HG03342 (cell line): ENCODE measurements around the gene EME1.
"Not testable (repeated sequence)": the region's sequence is repeated elsewhere in the genome, so short reads cannot be mapped to it uniquely, and the experiment has no call there.

Experiments
- ATAC-seq: cut with Tn5 transposase; IDR thresholded peaks from one replicate; pipeline ENCODE4 v1.9.1; 2021; ENCODE audit warnings: mild to moderate bottlenecking, moderate library complexity; ENCODE audit not compliant: unreplicated experiment

The EME1 gene, protein sequence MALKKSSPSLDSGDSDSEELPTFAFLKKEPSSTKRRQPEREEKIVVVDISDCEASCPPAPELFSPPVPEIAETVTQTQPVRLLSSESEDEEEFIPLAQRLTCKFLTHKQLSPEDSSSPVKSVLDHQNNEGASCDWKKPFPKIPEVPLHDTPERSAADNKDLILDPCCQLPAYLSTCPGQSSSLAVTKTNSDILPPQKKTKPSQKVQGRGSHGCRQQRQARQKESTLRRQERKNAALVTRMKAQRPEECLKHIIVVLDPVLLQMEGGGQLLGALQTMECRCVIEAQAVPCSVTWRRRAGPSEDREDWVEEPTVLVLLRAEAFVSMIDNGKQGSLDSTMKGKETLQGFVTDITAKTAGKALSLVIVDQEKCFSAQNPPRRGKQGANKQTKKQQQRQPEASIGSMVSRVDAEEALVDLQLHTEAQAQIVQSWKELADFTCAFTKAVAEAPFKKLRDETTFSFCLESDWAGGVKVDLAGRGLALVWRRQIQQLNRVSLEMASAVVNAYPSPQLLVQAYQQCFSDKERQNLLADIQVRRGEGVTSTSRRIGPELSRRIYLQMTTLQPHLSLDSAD

DNA sequence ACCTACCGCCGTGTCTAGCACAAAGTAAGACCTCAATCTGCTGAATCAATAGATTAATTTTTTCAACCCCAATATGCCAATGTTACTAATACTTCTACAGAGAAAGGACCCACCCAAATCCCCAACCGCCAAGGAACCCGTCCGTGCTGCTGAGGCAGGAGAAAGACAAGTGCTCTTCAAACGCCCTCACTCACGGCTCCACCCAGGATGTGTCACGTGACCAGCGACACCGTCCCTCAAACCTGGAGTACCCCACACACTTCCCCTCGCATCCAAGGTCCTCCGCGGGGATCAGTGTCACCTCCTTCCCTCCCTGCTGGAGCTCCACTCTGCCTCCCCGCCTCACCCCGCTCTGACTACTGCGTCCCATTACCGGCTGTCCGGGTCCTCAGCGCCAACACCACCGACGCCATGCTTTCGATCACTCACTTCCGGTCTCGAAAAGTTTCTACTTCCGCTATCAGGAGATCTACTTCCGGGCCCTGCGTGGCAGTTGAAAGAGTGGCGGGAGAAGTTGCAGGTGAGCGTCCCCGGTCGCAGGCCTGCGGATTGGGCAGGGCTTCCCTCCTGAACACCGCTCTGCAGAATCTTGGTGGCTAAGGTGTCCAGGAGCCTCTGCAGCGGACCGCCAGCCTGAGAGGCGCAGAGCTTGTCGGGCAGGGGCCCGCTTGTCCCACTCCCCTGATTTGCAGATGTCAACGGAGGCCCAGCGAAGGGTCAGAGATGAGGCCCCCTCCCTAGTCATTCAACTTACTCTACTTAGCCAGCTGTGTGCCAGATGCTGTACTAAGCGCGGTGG is at the start of gene EME1, which contains the start of gene MRPL27:
Gene EME1, plus strand, starts transcription at position 472 of the 799 bp plus-strand sequence. CDS start 1,980 bp downstream, outside the sequence.
Gene MRPL27, minus strand, starts transcription at position 427 of the 799 bp plus-strand sequence. Its CDS starts 14 bp downstream, at position 413.
- ATAC-seq: peak; percentile 89

DNA sequence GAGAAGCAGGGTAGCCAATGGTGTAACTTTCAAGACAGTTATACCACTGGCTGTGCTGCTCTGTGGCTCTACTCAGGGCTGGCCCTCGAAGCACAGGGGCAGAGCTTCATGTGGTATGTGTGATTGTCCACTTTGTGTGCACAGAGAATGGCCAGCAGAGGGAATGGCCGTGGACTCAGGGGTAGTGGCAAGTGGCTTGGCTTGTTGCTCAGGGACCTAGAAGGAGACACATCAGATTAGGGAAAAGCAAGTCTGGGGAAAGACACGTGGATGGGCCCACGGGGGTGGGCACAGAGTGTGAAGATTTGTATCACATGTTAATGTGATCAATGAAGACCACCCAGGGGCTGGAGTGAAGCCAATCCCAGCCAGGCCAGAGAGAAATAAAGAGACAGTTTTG is 47.1 kb upstream of the EME1 start:
- ATAC-seq: no peak

DNA sequence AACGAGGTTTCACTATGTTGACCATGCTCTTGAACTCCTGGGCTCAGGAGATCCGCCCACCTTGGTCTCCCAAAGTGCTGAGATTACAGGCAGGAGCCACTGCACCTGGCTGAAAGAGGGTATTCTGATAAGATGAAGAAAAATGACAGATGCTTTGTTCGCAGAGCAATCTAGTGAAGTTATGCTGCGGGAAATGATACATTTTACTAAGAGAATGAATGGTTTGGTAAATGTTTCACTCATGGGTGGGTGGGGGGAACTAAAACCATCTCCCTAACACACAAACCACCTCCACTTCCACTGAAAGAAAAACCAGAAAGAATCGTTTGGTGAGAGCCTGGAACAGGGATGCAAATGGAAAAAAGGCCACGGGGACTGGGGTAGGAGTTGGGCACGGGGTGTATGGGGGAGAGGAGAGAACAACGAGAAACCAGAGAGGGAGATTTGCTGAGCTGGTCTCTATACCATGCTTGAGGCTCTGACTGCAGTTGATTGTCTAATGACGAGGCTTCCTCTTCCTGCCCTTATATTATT is 46.1 kb upstream of the EME1 start:
- ATAC-seq: no peak

DNA sequence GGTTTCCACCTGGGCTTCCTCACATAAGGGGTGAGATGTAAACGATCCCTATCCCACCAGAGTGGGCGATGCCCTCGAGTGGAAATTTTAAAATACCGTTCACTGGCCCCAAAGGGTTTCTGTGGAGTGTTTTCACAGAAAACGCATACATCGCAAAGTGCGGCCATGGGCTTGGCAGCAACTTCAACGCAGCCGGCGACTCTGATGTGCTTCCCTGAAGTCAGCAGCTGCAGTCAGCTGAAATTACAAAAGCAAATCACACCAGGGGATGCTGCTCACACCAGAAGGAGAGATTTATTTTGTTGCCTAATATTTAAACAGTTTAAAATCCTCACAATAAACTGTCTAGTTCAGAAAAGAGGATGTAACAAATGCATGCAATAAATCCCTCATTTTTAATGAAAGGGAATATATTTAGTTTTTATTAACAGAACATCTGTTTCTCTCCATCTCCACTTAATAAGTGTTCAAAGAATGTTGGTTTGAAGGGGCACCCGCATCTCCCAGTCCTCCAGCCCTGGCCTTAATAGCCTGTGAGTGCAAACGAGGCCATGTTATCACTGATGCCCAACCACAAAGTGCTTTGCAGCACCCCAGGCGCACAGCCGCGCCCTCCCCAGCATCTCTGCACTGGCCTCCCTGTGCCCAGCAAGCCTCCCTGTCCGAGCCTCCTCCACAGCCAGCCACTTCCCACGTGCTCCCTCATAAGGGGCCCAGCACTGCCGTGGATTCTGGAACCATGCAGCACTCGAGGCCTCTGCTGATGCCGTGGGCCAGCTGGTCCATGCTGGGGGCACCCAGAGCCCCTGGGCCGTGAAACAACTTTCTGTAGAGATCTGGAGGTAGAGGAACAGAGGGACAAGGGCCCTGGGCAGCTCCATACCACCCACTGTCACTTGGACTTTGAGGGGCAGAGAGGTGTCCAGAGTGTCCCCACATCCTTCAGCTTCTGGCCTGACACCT is 44.4 kb upstream of the EME1 start:
- ATAC-seq: no peak

DNA sequence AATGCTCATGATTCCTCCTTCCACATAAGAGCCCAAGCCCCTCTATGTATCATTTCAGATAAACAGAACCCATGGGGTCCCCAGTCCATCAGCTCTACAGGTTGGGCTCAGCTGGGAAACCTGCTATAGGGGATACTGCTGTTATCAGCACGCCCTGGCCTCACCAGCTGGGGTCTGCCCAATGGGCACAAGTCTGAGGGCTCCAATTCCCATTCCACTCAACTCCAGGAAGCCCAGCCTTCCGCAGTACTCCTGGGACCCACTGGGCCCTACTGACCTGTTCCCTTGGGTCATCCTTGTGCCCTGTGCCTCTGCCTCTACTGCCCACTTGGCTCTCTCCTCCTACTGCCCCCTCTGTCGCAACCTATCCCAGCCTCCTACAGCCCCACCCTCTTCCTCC is 43.3 kb upstream of the EME1 start:
- ATAC-seq: no peak

DNA sequence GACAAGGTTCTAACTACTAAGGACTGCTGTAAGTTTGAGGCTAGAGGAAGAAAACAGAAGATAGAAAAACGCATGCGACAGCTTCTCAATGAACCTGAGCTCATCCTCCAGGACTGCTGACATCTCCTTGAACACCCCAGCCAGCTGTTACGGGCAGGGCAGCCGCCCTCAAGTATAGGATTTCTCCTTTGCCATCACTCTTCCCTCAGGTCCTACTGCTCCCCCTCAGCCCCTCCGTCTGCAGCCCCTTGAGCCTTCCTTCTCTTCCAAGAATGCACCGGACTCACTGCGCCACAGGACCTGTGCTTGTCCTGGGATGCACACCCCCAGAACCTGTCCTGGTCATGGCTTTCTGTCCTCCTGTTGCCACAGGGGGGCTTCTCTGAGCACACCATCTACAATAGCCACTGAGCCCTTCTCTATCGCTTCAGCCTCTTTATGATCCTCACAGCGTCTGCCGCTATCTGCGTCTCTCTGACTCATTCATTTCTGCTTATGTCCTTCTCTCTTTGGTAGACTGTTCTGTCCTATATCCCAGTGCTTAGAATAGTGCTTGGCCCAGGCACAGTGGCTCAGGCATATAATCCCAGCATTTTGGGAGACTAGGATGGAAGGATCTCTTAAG is 42.8 kb upstream of the EME1 start:
- no peak for ATAC-seq

DNA sequence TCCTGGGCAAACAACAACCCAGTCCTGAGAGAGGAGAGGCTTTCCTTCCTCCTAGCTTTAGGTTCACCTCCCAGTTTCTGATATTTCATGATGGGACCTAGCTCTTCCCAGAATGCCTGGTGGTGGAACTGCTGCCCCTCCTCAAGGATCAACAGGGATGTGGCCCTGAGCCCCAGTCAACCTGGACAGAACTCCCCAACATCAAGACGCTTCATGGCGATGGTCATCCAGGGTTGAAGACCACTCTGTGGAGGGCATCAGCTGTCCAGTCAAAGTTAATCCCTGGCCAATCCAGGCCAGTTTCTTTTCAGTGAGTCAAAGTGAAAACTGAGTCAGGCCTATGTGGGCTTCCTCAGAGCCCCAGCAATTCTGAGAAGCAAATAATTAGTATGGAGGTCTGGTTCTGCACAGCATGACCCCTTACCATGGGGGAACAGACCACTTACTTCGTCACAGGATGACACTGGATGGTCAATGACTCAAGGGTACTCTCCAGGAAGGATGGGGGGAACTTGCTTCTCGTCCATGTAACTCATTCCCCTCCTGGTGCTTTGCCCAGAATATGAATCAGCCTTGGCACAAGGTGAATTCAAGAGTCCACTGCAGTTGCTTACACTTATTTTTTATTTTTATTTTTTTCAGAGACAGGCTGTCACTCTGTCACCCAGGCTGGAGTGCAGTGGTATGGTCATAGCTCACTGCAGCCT is 41.8 kb upstream of the EME1 start:
- no peak for ATAC-seq

DNA sequence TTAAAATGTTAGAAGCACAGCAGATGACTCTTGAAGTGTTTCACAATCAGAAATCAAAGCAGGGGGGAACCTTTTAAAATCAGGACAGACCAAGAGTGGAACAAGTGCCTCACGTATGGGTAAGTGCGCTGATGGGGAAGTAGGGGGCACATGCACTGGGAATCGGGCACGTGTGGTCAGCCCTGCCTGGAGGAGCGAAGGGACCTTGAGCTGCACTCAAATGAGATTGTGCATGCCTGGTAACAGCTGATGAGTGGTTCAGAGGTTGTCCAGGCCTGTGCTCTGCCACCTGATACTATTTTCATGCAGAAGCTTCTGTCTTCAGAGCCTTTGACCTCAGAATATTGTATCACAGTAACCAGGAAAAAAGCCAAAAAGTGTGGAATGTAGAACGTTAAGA is 40.8 kb upstream of the EME1 start:
- ATAC-seq: no peak

DNA sequence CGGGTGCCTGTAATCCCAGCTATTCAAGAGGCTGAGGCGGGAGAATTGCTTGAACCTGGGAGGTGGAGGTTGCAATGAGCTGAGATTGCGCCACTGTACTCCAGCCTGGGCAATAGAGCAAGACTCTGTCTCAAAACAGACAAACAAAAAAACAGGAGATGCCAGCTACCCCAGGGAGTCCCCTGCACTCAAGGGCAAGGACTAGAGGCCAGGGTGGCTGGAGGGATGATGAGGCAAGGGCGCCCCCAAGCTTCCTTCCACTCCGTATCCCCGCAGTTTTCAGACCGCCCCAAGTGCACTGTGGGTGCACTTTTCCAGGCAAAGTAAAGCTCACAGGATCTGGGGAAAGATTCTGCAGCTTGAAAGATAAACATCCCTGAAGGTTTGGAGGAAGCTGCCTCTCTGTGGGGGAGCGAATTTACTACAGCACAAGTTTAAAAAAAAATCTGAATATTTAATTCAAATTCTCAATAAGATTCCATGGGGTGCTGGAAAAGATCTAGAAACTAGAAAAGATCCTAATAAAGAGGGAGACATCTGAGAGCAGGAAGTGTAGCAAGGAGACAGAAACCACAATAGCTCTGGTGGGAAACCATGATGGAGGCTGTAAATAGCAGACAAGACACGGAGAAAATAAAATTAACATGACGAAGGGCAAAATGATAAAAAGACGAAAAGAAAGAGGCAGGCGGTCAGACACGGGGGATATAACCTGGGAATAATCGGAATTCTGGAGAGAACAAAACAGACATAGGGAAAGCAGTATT is 39.6 kb upstream of the EME1 start:
- not testable (repeated sequence) for ATAC-seq

DNA sequence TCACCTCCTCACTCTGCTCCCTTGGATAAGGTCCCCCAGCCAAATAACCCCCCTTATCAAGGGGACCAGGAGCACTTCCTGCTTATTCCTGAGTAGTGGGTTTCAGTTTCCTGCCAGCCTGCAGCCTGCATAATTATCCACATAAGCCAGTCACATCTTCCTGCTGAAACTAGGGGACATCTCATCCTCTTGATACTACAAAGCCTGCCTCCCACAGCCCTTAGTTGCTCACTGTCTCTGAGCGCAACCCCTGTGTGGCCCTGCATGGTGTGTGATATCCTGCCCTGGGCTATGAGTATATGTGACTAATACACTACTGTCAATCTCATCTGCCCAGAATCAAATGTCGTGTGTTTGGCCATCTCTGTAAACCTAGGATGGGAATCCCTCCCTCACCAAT is 35.1 kb upstream of the EME1 start:
- no peak for ATAC-seq

DNA sequence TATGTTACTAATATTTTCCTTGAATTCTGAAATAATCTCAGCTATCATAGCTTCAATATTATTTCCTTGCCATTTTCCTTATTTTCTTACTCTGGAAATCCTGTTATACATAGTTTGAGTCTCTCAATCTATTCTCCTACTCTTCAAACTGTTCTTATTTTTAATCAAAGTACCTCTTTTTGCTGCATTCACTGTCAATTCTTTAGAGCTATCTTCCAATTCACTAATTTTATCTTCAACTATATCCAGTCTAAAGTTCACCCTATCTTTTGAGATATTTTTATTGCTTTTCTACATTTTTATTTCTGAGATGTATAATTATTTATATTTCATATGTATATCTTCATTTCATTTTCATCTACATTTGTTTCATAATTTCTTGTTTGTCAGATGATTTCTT is 34.4 kb upstream of the EME1 start:
- ATAC-seq: no peak

DNA sequence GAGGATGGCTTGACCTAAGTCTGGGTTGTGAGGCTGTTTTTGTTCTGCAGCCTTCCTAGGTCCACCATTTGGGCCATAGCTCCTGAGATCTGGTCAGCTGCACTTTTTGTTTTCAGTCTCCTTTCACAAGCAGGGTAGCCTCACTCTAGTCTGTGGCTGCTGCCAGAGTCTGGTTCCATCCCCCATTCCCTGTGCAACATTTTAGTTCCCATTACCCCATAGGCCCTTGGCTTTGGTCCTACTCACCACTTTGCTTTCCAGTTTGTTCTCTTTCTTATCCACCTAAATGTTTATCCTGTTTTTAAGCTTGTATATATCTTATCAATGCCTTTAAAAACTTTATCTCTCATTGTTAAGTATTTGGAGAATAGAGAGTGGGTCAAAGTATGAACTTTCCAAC is 33.6 kb upstream of the EME1 start:
- no peak for ATAC-seq

DNA sequence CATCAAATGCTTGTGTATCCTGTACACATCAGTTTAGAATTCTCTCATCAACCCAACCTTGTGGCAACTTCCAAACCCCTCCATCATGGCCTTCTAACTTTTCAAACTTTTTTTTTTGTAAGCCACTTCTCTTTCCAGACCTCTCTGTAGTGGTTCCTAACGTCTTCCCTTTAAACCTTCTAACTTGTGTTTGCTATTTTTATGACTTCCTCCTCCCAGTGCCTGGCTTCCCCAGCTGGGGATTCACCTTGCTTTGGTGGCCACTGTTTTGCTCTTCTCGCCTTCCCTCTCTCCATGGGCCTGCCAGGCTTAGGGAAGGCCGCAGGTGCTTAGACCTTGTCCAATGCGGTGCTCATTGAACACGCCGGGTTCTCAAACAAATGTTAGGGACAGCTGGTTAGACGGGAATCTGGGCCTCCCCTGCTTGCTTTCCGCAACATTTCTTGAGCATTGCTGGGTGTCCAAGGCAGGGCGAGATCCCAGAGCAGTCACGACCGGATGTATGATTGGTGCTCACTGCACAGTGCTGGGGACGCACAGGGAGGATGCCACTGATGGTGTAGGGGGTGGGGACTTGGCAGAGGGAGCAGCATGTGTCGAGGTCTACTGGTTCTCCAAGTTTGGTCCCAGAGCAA is 28.2 kb upstream of the EME1 start:
- ATAC-seq: no peak

DNA sequence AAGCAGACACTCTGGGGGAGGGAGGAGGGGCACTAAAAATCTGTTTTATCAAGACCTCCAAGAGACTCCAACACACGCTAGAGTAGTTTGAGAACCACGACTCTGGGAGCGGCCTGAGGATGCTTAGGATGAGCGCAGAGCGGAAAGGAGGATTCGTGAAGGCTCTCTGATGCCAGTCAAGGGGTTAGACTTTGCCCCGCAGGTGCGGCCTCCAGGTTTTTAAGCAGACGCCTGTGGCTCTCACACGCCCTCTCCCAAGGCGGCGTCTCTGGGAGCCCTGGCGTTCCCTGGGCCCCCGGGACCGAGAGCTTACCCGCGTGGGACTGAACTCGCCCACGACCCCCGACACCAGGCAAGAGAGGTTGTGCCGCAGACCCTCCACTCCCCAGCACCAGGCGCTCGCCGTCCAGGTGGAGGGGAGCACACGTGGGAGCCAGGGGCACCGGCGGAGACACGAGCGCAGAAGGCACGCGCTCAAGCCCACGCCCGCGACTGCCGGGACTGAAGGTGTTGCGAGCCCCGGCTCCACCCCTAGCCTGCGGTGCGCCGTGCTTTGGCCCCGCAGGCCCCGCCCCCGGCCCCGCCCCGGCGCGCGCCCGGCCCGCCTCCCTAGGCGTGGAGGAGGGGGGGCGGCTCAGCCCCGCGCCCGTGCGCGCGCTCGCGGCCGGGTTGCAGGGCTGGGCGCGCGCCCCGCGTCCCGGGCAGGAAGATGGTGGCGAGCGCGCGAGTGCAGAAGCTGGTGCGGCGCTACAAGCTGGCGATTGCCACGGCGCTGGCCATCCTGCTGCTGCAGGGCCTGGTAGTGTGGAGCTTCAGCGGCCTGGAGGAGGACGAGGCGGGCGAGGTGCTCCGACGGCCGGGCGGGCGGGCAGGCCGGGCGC is 27.4 kb upstream of the EME1 start, which contains the start of gene XYLT2:
Gene XYLT2, plus strand, starts transcription at position 695 of the 881 bp plus-strand sequence. Its CDS starts 15 bp downstream, at position 710.
- peak; percentile 71 for ATAC-seq

DNA sequence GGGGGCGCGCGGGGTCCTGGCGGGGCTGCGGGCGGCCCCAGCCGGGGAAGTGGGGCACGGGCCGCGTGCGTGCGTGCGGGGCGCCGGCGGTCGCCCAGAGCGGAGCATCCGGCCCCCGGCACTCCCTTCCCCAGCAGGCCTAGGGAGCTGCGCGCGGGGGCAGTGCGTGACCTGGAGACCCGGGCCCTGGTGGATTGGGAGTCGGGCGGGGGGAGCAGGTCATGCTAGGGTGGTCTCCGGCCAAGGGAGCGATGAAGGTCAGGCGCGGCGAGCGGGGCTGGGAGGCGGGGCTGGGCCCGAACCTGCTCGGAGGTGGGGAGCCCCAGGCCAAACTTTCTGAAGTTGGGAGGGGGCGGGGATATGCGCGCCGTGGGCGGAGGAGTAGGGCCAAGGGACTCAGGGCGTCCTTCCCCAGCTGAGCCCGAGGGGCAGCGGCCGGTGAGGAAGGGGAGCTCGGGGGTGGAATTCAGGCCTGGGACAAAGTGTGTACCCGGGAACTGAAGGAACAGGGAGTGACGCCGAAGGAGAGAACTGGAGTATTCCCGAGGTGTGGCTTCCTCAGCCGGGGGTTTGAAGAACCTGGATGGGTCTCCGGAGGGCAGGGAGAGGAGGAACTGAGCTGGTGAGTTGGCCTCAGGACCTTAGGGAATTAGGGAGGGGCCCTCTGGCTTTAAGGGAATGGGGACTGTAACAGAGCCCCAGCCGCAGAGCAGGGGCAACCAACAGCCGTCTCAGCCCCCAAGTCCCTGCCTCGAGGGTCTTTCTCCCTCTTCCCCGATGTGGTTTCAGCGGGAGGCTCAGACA is 26.5 kb upstream of the EME1 start:
- ATAC-seq: peak; percentile 51
